ENCODE data around the gene SPG21.

DNA sequence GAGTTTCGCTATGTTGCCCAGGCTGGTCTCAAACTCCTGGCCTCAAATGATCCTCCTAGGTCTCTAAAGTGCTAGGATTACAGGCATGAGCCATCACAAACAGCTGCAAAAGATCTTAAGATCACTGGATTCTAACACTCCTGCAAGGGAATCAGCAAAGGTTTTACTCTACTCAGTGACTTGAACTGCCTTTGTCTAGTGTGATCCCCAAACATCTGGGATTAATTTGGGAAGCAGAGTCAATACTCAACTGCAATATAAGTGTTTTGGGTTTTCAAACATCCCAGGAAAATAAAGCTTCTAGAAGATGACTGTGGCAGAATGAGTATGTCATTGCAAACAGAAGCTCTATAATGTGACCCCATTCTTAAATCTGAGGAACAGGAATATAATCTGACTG, 7.2 kb downstream of the SPG21 start:
- TF ChIP-seq CTCF (IDR thresholded peaks at IDR 0.05), result no peak
- no peak for TF ChIP-seq POLR2A (IDR thresholded peaks at IDR 0.05)
